ENCODE data around the gene RPL5. TPM values are rescaled to one million over a fixed set of nuclear protein-coding genes. Genes with fewer than 3 reads are reported as not detected.

The RPL5 gene
- total RNA-seq, 1 experiment from 2014 or later, result 1,415 TPM

DNA sequence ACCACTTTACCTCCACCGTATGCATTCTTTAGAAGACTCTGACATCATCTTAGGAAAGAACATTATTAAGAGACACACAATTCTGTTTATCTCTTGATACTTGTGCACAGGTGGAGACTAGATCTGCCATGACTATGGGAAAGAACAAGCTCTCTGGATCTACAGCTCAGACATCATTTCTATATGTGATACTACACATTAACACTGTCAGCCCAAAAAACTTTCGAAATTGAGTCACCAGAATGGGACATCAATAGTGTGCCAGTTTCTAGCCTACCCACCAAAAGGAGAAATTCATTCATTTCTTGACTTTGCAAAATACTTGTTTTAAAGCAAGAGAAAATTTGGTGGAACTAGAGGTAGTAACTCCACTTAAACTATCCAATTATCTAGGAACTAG is 41.0 kb upstream of the RPL5 start:
- CTCF ChIA-PET, result no interaction called here
- TF ChIP-seq CTCF (conservative IDR thresholded peaks at IDR 0.05; ENCODE audit: low read depth, low read length) (no peak), EZH2 (IDR thresholded peaks at IDR 0.05; ENCODE audit: borderline replicate concordance, low read depth, low read length, poor library complexity, severe bottlenecking) (no peak)

DNA sequence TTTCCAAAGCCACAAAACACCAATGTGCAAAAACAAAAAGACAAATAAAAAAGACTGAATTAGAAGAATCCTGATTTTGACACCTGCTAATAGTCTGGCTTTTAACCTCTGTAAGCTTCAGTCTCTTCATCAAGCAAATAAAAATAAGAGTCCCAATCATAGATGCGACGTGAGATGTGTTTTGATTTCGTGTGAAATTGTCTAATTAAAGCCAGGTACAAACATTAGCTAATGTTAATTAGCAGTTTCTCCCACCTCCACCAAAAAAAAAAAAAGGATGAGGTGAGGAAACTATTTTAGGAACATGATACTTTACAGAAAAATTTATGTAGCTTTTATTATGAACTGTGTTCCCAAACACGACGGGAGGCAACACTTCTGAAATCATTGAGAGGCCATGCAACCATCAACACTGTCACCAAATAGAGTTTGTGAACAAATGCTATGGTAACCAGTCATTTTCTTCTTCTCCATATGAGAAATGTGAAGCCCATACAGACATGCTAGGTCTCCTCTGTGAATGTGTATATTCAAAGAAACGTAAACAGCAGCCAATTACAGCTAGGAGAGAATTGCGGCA is 40.3 kb upstream of the RPL5 start:
- BruUV-seq (replicated peaks), result TSS peak; percentile 83
- ChIA-PET CTCF (interaction anchor here (1.0 kb wide), 1 partner anchor 42 kb away, joined by 4 read pairs; no protein-coding TSS in a partner anchor), POLR2A (ENCODE audit: low non-redundant PET) (no interaction called here)
- Histone ChIP-seq H3K36me3 (ENCODE audit: insufficient read depth, low read length, poor library complexity, severe bottlenecking) (no peaks in the 10 kb centered on the region), H3K4me1 (ENCODE audit: insufficient read depth, low read length, poor library complexity, severe bottlenecking) (peaks cover 11% of the 10 kb centered on the region), H3K4me3 (ENCODE audit: low read depth, low read length, poor library complexity, severe bottlenecking) (no peak overlapping the region), H3K27ac (ENCODE audit: low read depth, low read length, poor library complexity, severe bottlenecking) (no peak overlapping the region), H3K9me3 (ENCODE audit: low read depth, low read length, poor library complexity, severe bottlenecking) (no peaks in the 10 kb centered on the region), H3K27me3 (replicated peaks; ENCODE audit: insufficient read depth, low read depth, low read length, poor library complexity) (no peaks in the 10 kb centered on the region)
- intact Hi-C loops (cut with micrococcal nuclease; ENCODE audit: unreplicated experiment), result no loop called here
- peak; percentile 22 for DNase-seq (ENCODE audit: low spot score)
- TF ChIP-seq CTCF (conservative IDR thresholded peaks at IDR 0.05; ENCODE audit: low read depth, low read length) (no peak), EZH2 (IDR thresholded peaks at IDR 0.05; ENCODE audit: borderline replicate concordance, low read depth, low read length, poor library complexity, severe bottlenecking) (no peak)

More for the DNA sequence above, 41.0 kb upstream of the RPL5 start:
- Histone ChIP-seq H3K27ac (ENCODE audit: low read depth, low read length, poor library complexity, severe bottlenecking) (no peak overlapping the region), H3K36me3 (ENCODE audit: insufficient read depth, low read length, poor library complexity, severe bottlenecking) (no peaks in the 10 kb centered on the region), H3K27me3 (replicated peaks; ENCODE audit: insufficient read depth, low read depth, low read length, poor library complexity) (no peaks in the 10 kb centered on the region), H3K9me3 (ENCODE audit: low read depth, low read length, poor library complexity, severe bottlenecking) (no peaks in the 10 kb centered on the region), H3K4me3 (ENCODE audit: low read depth, low read length, poor library complexity, severe bottlenecking) (no peak overlapping the region), H3K4me1 (ENCODE audit: insufficient read depth, low read length, poor library complexity, severe bottlenecking) (peaks cover 11% of the 10 kb centered on the region)
- no TSS peak for BruUV-seq (replicated peaks)
- DNase-seq (ENCODE audit: low spot score), result no peak
- POLR2A ChIA-PET (ENCODE audit: low non-redundant PET), result no interaction called here
- intact Hi-C loops (cut with micrococcal nuclease; ENCODE audit: unreplicated experiment), result no loop called here

DNA sequence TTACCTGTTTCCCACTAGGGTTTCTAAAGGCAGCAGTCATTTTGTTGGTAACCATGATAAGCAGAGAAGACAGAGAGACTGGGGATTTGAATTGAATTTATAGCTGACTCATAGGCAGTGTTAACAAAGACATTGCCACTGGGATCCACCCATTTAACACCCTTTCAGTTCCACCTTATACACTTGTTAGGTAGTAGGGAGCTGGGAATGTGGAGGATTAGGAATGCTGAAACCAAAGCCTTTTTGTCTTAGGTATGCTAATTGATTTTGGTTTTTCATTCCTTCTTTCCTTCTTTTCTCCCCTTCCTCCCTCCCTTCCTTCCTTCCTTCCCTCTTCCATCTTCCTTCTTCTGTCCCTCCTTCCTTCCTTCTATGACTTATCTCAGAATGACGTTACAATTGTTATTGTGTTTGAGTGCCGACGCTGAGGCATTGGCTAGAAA is 39.5 kb upstream of the RPL5 start:
- no peak for TF ChIP-seq EZH2 (IDR thresholded peaks at IDR 0.05; ENCODE audit: borderline replicate concordance, low read depth, low read length, poor library complexity, severe bottlenecking)
- TF ChIP-seq CTCF (conservative IDR thresholded peaks at IDR 0.05; ENCODE audit: low read depth, low read length), result no peak
- H3K27ac ChIP-seq (ENCODE audit: low read depth, low read length, poor library complexity, severe bottlenecking), result no peak overlapping the region
- intact Hi-C loops (cut with micrococcal nuclease; ENCODE audit: unreplicated experiment), result no loop called here
- peaks cover 11% of the 10 kb centered on the region for H3K4me1 ChIP-seq (ENCODE audit: insufficient read depth, low read length, poor library complexity, severe bottlenecking)
- no peaks in the 10 kb centered on the region for H3K9me3 ChIP-seq (ENCODE audit: low read depth, low read length, poor library complexity, severe bottlenecking)
- peak; percentile 28 for DNase-seq (ENCODE audit: low spot score)
- POLR2A ChIA-PET (ENCODE audit: low non-redundant PET), result no interaction called here
- CTCF ChIA-PET, result interaction anchor here (1.0 kb wide), 1 partner anchor 43 kb away, joined by 4 read pairs; no protein-coding TSS in a partner anchor
- no peak overlapping the region for H3K4me3 ChIP-seq (ENCODE audit: low read depth, low read length, poor library complexity, severe bottlenecking)
- no TSS peak for BruUV-seq (replicated peaks)
- no peaks in the 10 kb centered on the region for H3K27me3 ChIP-seq (replicated peaks; ENCODE audit: insufficient read depth, low read depth, low read length, poor library complexity)
- no peaks in the 10 kb centered on the region for H3K36me3 ChIP-seq (ENCODE audit: insufficient read depth, low read length, poor library complexity, severe bottlenecking)

All from A673 (cell line).